H1 (cell line): ENCODE measurements around the gene SLC1A7. TPM values are rescaled to one million over a fixed set of nuclear protein-coding genes. Genes with fewer than 3 reads are reported as not detected.
A peak's percentile ranks its signal among the peaks of the same experiment; 100 is the strongest.

Experiments
- CTCF ChIA-PET: fragments of 300-600 bp; sonication (Branson Sonifier 250); formaldehyde crosslinking; loops from one replicate; lab custom pipeline; 2021; ENCODE audit not compliant: partially characterized antibody; lab: Charles Lee
- POLR2A ChIA-PET: fragments of 300-600 bp; sonication (Branson Sonifier 250); formaldehyde crosslinking; loops from one replicate; lab custom pipeline; 2021; ENCODE audit warnings: inconsistent platforms; ENCODE audit not compliant: partially characterized antibody; lab: Charles Lee
- DNase-seq, 2 experiments: peaks; one replicate each; pipeline versions ENCODE4 v3.0.0 to v3.0.0-alpha.2; 2010 to 2022; ENCODE audit warnings: low spot score in 2 of 2, low read depth in 1 of 2, mixed read lengths in 1 of 2
- FAIRE-seq: peaks from 2 replicates; lab custom pipeline; 2011; peaks lifted over from hg19 to GRCh38; lab: Jason Lieb, UNC
- H2AFZ ChIP-seq: 2 replicates; pipeline ENCODE4 v1.8.1; 2012; ENCODE audit warnings: low read length, inconsistent platforms
- H2AK5ac ChIP-seq: 2 replicates; pipeline ENCODE4 v1.6.1; 2013; ENCODE audit warnings: low read depth, low read length
- H2BK120ac ChIP-seq: replicated peaks from 2 replicates; pipeline ENCODE3; 2013; ENCODE audit warnings: low read depth, low read length, inconsistent platforms
- H2BK12ac ChIP-seq: 2 replicates; pipeline ENCODE4 v1.6.1; 2013; ENCODE audit warnings: low read depth, low read length
- H2BK15ac ChIP-seq: 2 replicates; pipeline ENCODE4 v1.6.1; 2013; ENCODE audit warnings: low read length
- H2BK20ac ChIP-seq: 2 replicates; pipeline ENCODE4 v1.6.1; 2013; ENCODE audit warnings: low read length
- H2BK5ac ChIP-seq: 2 replicates; pipeline ENCODE4 v1.6.1; 2013; ENCODE audit warnings: low read depth, low read length
- H3K14ac ChIP-seq: 2 replicates; pipeline ENCODE4 v1.6.1; 2013; ENCODE audit warnings: inconsistent platforms; ENCODE audit not compliant: insufficient read length
- H3K18ac ChIP-seq: 2 replicates; pipeline ENCODE4 v1.6.1; 2013; ENCODE audit warnings: low read length; ENCODE audit errors: extremely low read depth
- H3K23ac ChIP-seq: 2 replicates; pipeline ENCODE4 v1.6.1; 2013; ENCODE audit warnings: inconsistent platforms; ENCODE audit not compliant: insufficient read length
- H3K23me2 ChIP-seq: 2 replicates; pipeline ENCODE4 v1.6.1; 2013; ENCODE audit warnings: low read depth, low read length
- H3K27ac ChIP-seq: 2 replicates; pipeline ENCODE4 v1.6.1; 2011; ENCODE audit warnings: low read depth, low read length, inconsistent platforms
- H3K27me3 ChIP-seq, 4 experiments: replicated peaks in 1 of 4; 1 replicate in 1 of 4; 2 replicates in 3 of 4; pipeline versions ENCODE4 v1.6.1 to v1.8.1; 2011 to 2013; ENCODE audit warnings: low read length in 3 of 4, mild to moderate bottlenecking in 3 of 4, inconsistent platforms in 2 of 4, mixed read lengths in 2 of 4, moderate library complexity in 1 of 4; ENCODE audit not compliant: control insufficient read depth in 3 of 4, insufficient read depth in 3 of 4; ENCODE audit errors: extremely low read depth in 1 of 4
- H3K36me3 ChIP-seq, 4 experiments: 2 replicates each; pipeline versions ENCODE4 v1.6.1 to v1.8.1; 2011 to 2013; ENCODE audit warnings: mild to moderate bottlenecking in 4 of 4, low read length in 3 of 4, moderate library complexity in 2 of 4, control low read depth in 1 of 4, inconsistent platforms in 1 of 4; ENCODE audit not compliant: insufficient read depth in 4 of 4, control insufficient read depth in 2 of 4
- H3K4ac ChIP-seq: replicated peaks from 2 replicates; pipeline ENCODE3; 2013; ENCODE audit warnings: low read length, low read depth, mixed read lengths, inconsistent platforms; ENCODE audit not compliant: insufficient read length
- H3K4me1 ChIP-seq, 4 experiments: replicated peaks in 1 of 4; 1 replicate in 1 of 4; 2 replicates in 3 of 4; pipeline versions ENCODE4 v1.6.1 to v1.8.1; 2011 to 2013; ENCODE audit warnings: low read length in 3 of 4, inconsistent platforms in 2 of 4, mixed read lengths in 1 of 4; ENCODE audit not compliant: insufficient read depth in 4 of 4, control insufficient read depth in 3 of 4
- H3K4me2 ChIP-seq, 2 experiments: 2 replicates each; pipeline versions ENCODE4 v1.6.1 to v1.8.1; 2011 to 2013; ENCODE audit warnings: low read depth in 2 of 2, low read length in 2 of 2, control low read depth in 1 of 2, inconsistent platforms in 1 of 2, mild to moderate bottlenecking in 1 of 2; ENCODE audit not compliant: insufficient read depth in 1 of 2
- H3K4me3 ChIP-seq, 4 experiments: fragments of 200-600, 300-600 bp in 1 of 4; sonication (generic), shearing (Covaris generic), sonication (Bioruptor Twin) in 1 of 4; 2 replicates each; pipeline versions ENCODE4 v1.5.1 to v1.8.1; 2011 to 2016; ENCODE audit warnings: low read length in 4 of 4, low read depth in 3 of 4, control low read depth in 2 of 4, inconsistent platforms in 2 of 4, mild to moderate bottlenecking in 2 of 4, mixed read lengths in 1 of 4, moderate library complexity in 1 of 4; ENCODE audit not compliant: insufficient read depth in 2 of 4; ENCODE audit errors: extremely low read depth in 1 of 4
- H3K56ac ChIP-seq: replicated peaks from 2 replicates; pipeline ENCODE3; 2013; ENCODE audit warnings: low read depth, mild to moderate bottlenecking, mixed read lengths, low read length, inconsistent platforms; ENCODE audit not compliant: insufficient read length
- H3K79me1 ChIP-seq: 2 replicates; pipeline ENCODE4 v1.6.1; 2013; ENCODE audit warnings: low read depth, low read length, control low read depth
- H3K79me2 ChIP-seq, 2 experiments: 2 replicates each; pipeline versions ENCODE4 v1.6.1 to v1.8.1; 2012 to 2013; ENCODE audit warnings: low read length in 2 of 2, mild to moderate bottlenecking in 2 of 2, inconsistent platforms in 1 of 2; ENCODE audit not compliant: insufficient read depth in 2 of 2, control insufficient read depth in 1 of 2
- H3K9ac ChIP-seq, 4 experiments: replicated peaks in 1 of 4; 1 replicate in 1 of 4; 2 replicates in 3 of 4; pipeline versions ENCODE4 v1.6.1 to v1.8.1; 2011 to 2013; ENCODE audit warnings: low read depth in 3 of 4, low read length in 3 of 4, control low read depth in 2 of 4, mild to moderate bottlenecking in 2 of 4, moderate library complexity in 2 of 4, inconsistent platforms in 1 of 4; ENCODE audit errors: extremely low read depth in 1 of 4
- H3K9me3 ChIP-seq, 2 experiments: 2 replicates each; pipeline versions ENCODE4 v1.6.1 to v1.8.1; 2012 to 2013; ENCODE audit warnings: mild to moderate bottlenecking in 2 of 2, moderate library complexity in 2 of 2, control low read depth in 1 of 2, inconsistent platforms in 1 of 2, low read depth in 1 of 2, low read length in 1 of 2, mixed read lengths in 1 of 2; ENCODE audit not compliant: insufficient read depth in 2 of 2
- H4K20me1 ChIP-seq, 2 experiments: replicated peaks in 1 of 2; 2 replicates each; pipeline versions ENCODE3 to v1.8.1; 2011 to 2013; ENCODE audit warnings: inconsistent platforms in 2 of 2, low read length in 2 of 2, mild to moderate bottlenecking in 1 of 2; ENCODE audit not compliant: insufficient read depth in 2 of 2, control insufficient read depth in 1 of 2
- H4K5ac ChIP-seq: 2 replicates; pipeline ENCODE4 v1.6.1; 2013; ENCODE audit warnings: low read length, low read depth, mixed read lengths, inconsistent platforms; ENCODE audit not compliant: insufficient read length
- H4K8ac ChIP-seq: 2 replicates; pipeline ENCODE4 v1.8.0; 2013; ENCODE audit warnings: mild to moderate bottlenecking, moderate library complexity, low read length, inconsistent platforms; ENCODE audit not compliant: insufficient read depth; ENCODE audit errors: extremely low read depth
- H4K91ac ChIP-seq: replicated peaks from 2 replicates; pipeline ENCODE3; 2013; ENCODE audit warnings: low read length, mixed read lengths, inconsistent platforms; ENCODE audit not compliant: insufficient read length
- BRCA1 ChIP-seq: IDR thresholded peaks from 2 replicates; pipeline ENCODE4 v1.6.1; 2012; ENCODE audit warnings: low read depth, low read length, improper control_type of control experiment
- CBX5 ChIP-seq: fragments of 300-800, 300-1000 bp; sonication (generic); IDR thresholded peaks from 2 replicates; pipeline ENCODE4 v1.7.1; 2016; ENCODE audit warnings: antibody characterized with exemption, low read length, low read depth
- CHD2 ChIP-seq: IDR thresholded peaks from 2 replicates; pipeline ENCODE4 v1.6.1; 2012; ENCODE audit warnings: low read length, improper control_type of control experiment
- CREB1 ChIP-seq: IDR thresholded peaks from 2 replicates; pipeline ENCODE4 v1.6.1; 2012; ENCODE audit warnings: inconsistent platforms
- CTCF ChIP-seq, 3 experiments: IDR thresholded peaks; 1 replicate in 2 of 3; 2 replicates in 1 of 3; pipeline versions ENCODE4 v1.5.1 to v1.6.1; 2011; ENCODE audit warnings: low read length in 3 of 3, mild to moderate bottlenecking in 3 of 3, inconsistent platforms in 2 of 3, low read depth in 1 of 3, moderate library complexity in 1 of 3; ENCODE audit not compliant: insufficient read depth in 1 of 3; ENCODE audit errors: control extremely low read depth in 1 of 3
- JUND ChIP-seq: IDR thresholded peaks from 2 replicates; pipeline ENCODE4 v1.6.1; 2011; ENCODE audit warnings: mild to moderate bottlenecking, improper control_type of control experiment, low read length
- KDM4A ChIP-seq: IDR thresholded peaks from one replicate; pipeline ENCODE4 v1.7.1; 2012; ENCODE audit warnings: low read depth, mild to moderate bottlenecking, moderate library complexity, low read length, inconsistent platforms; ENCODE audit not compliant: severe bottlenecking
- NRF1 ChIP-seq: IDR thresholded peaks from 2 replicates; pipeline ENCODE4 v1.6.1; 2011; ENCODE audit warnings: mild to moderate bottlenecking, low read depth, low read length, improper control_type of control experiment
- RNF2 ChIP-seq: fragments of 200-900, 300-1000 bp; sonication (generic); IDR thresholded peaks from 2 replicates; pipeline ENCODE4 v1.7.1; 2016; ENCODE audit warnings: borderline replicate concordance, low read depth, mild to moderate bottlenecking, antibody characterized with exemption, low read length; ENCODE audit not compliant: poor library complexity, severe bottlenecking; ENCODE audit errors: missing control alignments
- TCF12 ChIP-seq: IDR thresholded peaks from 2 replicates; pipeline ENCODE4 v1.6.1; 2011; ENCODE audit warnings: low read depth, mild to moderate bottlenecking, low read length
- ZNF274 ChIP-seq: IDR thresholded peaks from 2 replicates; pipeline ENCODE4 v1.7.0; 2012; ENCODE audit warnings: low read length, borderline replicate concordance; ENCODE audit errors: extremely low read depth
- WGBS, 2 experiments: shearing (Covaris generic) in 1 of 2; methylation state at CpG; one replicate each; pipeline versions ENCODE4 v1.1.6 to v1.1.7; 2013 to 2015; ENCODE audit warnings: low lambda C conversion rate in 2 of 2, mixed read lengths in 2 of 2, inconsistent platforms in 1 of 2, low coverage in 1 of 2, missing lambda C conversion rate in 1 of 2; ENCODE audit not compliant: insufficient replicate concordance in 2 of 2, insufficient coverage in 1 of 2, insufficient read length in 1 of 2; ENCODE audit errors: extremely low coverage in 1 of 2, missing lambda C conversion rate in 1 of 2; 5-methylcytosine and 5-hydroxymethylcytosine counted together
- polyA plus RNA-seq, 7 experiments: library from polyadenylated mRNA; depleted of rRNA in 3 of 7; stranded (reverse) in 5 of 7; unstranded in 2 of 7; fragments of >200 nt in 5 of 7; fragments of 200-250 nt in 2 of 7; gene quantifications; 1 replicate in 5 of 7; 2 replicates in 1 of 7; 4 replicates in 1 of 7; pipeline versions ENCODE4 v1.2.1 to v1.2.3, GENCODE V29; 2011 to 2013; ENCODE audit warnings: missing spikeins in 2 of 7, mixed read lengths in 2 of 7
- total RNA-seq: library from RNA; stranded (reverse); fragmentation: NEBNext Ultra II Directional; extraction: Animal tissue kit (Norgen Biotek cat#: 25700); gene quantifications from 2 replicates; pipeline ENCODE4 v1.2.1, GENCODE V29; 2021

Gene SLC1A7
- total and polyA plus RNA-seq, 2 of the 8 experiments (the other 6 are each of a cell fraction or from before 2014, with no cell fraction given), result not detected

GRCh38 chr1:53154859-53155438, 12.5 kb upstream of the SLC1A7 start:
- H3K18ac ChIP-seq, result no peak overlapping the region
- no peak overlapping the region for H3K56ac ChIP-seq
- no peaks in the 10 kb centered on the region for H3K23me2 ChIP-seq
- no peak overlapping the region for H3K9ac ChIP-seq
- FAIRE-seq (no peak), DNase-seq (no peak)
- no peak overlapping the region for H2BK15ac ChIP-seq
- no peaks in the 10 kb centered on the region for H4K20me1 ChIP-seq
- no peak overlapping the region for H4K8ac ChIP-seq
- H3K27ac ChIP-seq, result no peak overlapping the region
- 83% methylated on average over 8 of the region's 8 CpGs; no CpG with 5 or more reads in 1 of the 2 experiments for WGBS, 2 experiments
- H3K27me3 ChIP-seq, result no peaks in the 10 kb centered on the region
- TF ChIP-seq KDM4A (no peak), BRCA1 (no peak), JUND (no peak), ZNF274 (no peak), CREB1 (no peak), CHD2 (no peak), RNF2 (no peak), CTCF (IDR thresholded peaks at IDR 0.05; ENCODE audit: control extremely low read depth in 1 of 3, insufficient read depth in 1 of 3, low read depth in 1 of 3, low read length in 3 of 3) (no peak), TCF12 (no peak), NRF1 (no peak), CBX5 (no peak)
- H3K79me1 ChIP-seq, result no peaks in the 10 kb centered on the region
- peak overlapping the region; percentile 12; the same call in 1 of the 2 replicates for H2AFZ ChIP-seq
- ChIA-PET CTCF (interaction anchor here (0.8 to 3.2 kb wide), 7 partner anchors 9 to 43 kb away, joined by 4 to 8 read pairs (median 4); no protein-coding TSS in a partner anchor), POLR2A (no interaction called here)
- no peak overlapping the region for H4K5ac ChIP-seq
- no peak overlapping the region for H2BK5ac ChIP-seq
- no peaks in the 10 kb centered on the region for H3K9me3 ChIP-seq
- no peak overlapping the region for H4K91ac ChIP-seq
- no peak overlapping the region for H3K23ac ChIP-seq
- no peak overlapping the region for H3K4me2 ChIP-seq
- H3K14ac ChIP-seq, result no peak overlapping the region
- H2BK12ac ChIP-seq, result no peak overlapping the region
- H3K4me1 ChIP-seq, result no peaks in the 10 kb centered on the region
- H3K79me2 ChIP-seq, result no peaks in the 10 kb centered on the region
- no peak overlapping the region for H2BK20ac ChIP-seq
- no peaks in the 10 kb centered on the region for H3K36me3 ChIP-seq
- H2AK5ac ChIP-seq, result no peak overlapping the region
- no peak overlapping the region for H3K4me3 ChIP-seq
- H3K4ac ChIP-seq, result no peak overlapping the region
- no peak overlapping the region for H2BK120ac ChIP-seq
